ENCODE results near the gene TRIM16.
"Not testable (repeated sequence)": the region's sequence is repeated elsewhere in the genome, so short reads cannot be mapped to it uniquely, and the experiment has no call there.

DNA sequence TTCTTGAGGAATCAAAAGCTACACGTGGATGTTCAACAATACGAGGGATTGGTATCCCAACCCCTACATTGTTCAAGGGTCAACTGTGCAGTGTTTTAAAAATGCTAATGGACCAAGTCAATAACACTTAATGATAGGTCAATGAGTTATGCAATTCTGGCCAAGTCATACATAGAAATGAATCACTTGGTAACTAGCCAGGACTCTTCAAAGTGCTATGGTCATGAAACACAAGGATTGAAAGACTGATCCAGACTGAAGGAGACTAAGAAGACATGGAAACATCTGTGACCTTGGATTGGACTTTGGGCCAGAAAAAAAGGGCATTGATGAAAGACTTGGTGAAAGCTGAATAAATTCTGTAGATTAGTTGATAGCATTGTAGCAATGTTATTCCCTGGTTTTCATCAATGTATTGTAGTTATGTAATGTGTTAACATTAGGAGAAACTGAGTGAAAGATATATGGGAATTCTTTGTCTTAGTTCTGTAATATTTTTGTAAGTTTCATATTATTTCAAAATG lies 53.1 kb downstream of the TRIM16 start:
- TF ChIP-seq, protein P1, sequence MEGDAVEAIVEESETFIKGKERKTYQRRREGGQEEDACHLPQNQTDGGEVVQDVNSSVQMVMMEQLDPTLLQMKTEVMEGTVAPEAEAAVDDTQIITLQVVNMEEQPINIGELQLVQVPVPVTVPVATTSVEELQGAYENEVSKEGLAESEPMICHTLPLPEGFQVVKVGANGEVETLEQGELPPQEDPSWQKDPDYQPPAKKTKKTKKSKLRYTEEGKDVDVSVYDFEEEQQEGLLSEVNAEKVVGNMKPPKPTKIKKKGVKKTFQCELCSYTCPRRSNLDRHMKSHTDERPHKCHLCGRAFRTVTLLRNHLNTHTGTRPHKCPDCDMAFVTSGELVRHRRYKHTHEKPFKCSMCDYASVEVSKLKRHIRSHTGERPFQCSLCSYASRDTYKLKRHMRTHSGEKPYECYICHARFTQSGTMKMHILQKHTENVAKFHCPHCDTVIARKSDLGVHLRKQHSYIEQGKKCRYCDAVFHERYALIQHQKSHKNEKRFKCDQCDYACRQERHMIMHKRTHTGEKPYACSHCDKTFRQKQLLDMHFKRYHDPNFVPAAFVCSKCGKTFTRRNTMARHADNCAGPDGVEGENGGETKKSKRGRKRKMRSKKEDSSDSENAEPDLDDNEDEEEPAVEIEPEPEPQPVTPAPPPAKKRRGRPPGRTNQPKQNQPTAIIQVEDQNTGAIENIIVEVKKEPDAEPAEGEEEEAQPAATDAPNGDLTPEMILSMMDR (IDR thresholded peaks at IDR 0.05) = not testable (repeated sequence)
- not testable (repeated sequence) for TF ChIP-seq POLR2AphosphoS5, POLR2A (IDR thresholded peaks at IDR 0.05)

Data from breast epithelium (tissue), 3 donors.